Natural killer cell (primary cell): ENCODE measurements around the gene PGAP2. TPM values are rescaled to one million over a fixed set of nuclear protein-coding genes. Genes with fewer than 3 reads are reported as not detected.
A peak's percentile ranks its signal among the peaks of the same experiment; 100 is the strongest.

ENCODE experiments used
- ATAC-seq, 3 donors: fragments of 150-1000 bp in 2 of 3; fragments of 200-7000 bp in 1 of 3; cut with Tn5 transposase; 1 replicate in 1 of 3; 2 replicates in 2 of 3; pipeline ENCODE4 v1.10.0; 2021; ENCODE audit warnings: mild to moderate bottlenecking in 2 of 3, moderate library complexity in 2 of 3
- DNase-seq, 2 donors: peaks; one replicate each; pipeline versions ENCODE4 v3.0.0 to v3.0.0-alpha.2; 2013 to 2021; ENCODE audit warnings: mixed read lengths in 1 of 2
- H3K27ac ChIP-seq: one replicate; pipeline ENCODE4 v1.5.1; 2013; ENCODE audit warnings: mild to moderate bottlenecking, low read length
- H3K27me3 ChIP-seq: one replicate; pipeline ENCODE4 v1.6.1; 2013; ENCODE audit warnings: low read length; ENCODE audit not compliant: control insufficient read depth, insufficient read depth
- H3K36me3 ChIP-seq: one replicate; pipeline ENCODE4 v1.6.1; 2013; ENCODE audit warnings: low read length; ENCODE audit not compliant: control insufficient read depth, insufficient read depth
- H3K4me1 ChIP-seq: one replicate; pipeline ENCODE4 v1.6.1; 2013; ENCODE audit warnings: low read length; ENCODE audit not compliant: control insufficient read depth, insufficient read depth
- H3K4me3 ChIP-seq: one replicate; pipeline ENCODE4 v1.5.1; 2013; ENCODE audit warnings: low read length
- H3K9me3 ChIP-seq: one replicate; pipeline ENCODE4 v1.6.1; 2013; ENCODE audit warnings: low read length; ENCODE audit not compliant: control insufficient read depth, insufficient read depth
- H3K27ac Mint-ChIP-seq, 2 donors: one replicate each; pipeline ENCODE4 v1.8.0; 2022; ENCODE audit warnings: mild to moderate bottlenecking in 2 of 2, mixed read lengths in 2 of 2, moderate library complexity in 1 of 2
- H3K27me3 Mint-ChIP-seq, 2 donors: one replicate each; pipeline ENCODE4 v1.8.0; 2022; ENCODE audit warnings: low read depth in 2 of 2, mixed read lengths in 2 of 2
- H3K36me3 Mint-ChIP-seq: one replicate; pipeline ENCODE4 v1.8.0; 2022; ENCODE audit warnings: mixed read lengths
- H3K4me1 Mint-ChIP-seq, 2 donors: one replicate each; pipeline ENCODE4 v1.8.0; 2022; ENCODE audit warnings: mixed read lengths in 2 of 2
- H3K4me3 Mint-ChIP-seq: one replicate; pipeline ENCODE4 v1.8.0; 2022; ENCODE audit warnings: mild to moderate bottlenecking, moderate library complexity, mixed read lengths
- H3K9me3 Mint-ChIP-seq, 2 donors: one replicate each; pipeline ENCODE4 v1.8.0; 2022; ENCODE audit warnings: mixed read lengths in 2 of 2
- WGBS: methylation state at CpG from one replicate; pipeline ENCODE4 v1.1.7; 2013; ENCODE audit warnings: missing lambda C conversion rate; ENCODE audit not compliant: insufficient coverage; 5-methylcytosine and 5-hydroxymethylcytosine counted together
- intact Hi-C: fragments of 100-400 bp; cut with micrococcal nuclease; formaldehyde crosslinking; loops from one replicate; pipeline ENCODE4 v1.14.2; 2022
- total RNA-seq, 4 donors: library from RNA; stranded (reverse); fragments of 120-200 nt in 1 of 4; gene quantifications; one replicate each; pipeline versions ENCODE4 v1.2.3 to v1.2.4, GENCODE V29; 2013 to 2022
- TF ChIP-seq, protein P1 (sequence below): fragments of 200-600 bp; IDR thresholded peaks from one replicate; pipeline ENCODE4 v1.8.0; 2022; ENCODE audit warnings: antibody characterized with exemption

PGAP2 gene
- total RNA-seq, 3 donors from 2014 or later (not counting 1 experiment from before 2014, with no cell fraction given): 9.5 to 17.5 (median 9.8) TPM

DNA sequence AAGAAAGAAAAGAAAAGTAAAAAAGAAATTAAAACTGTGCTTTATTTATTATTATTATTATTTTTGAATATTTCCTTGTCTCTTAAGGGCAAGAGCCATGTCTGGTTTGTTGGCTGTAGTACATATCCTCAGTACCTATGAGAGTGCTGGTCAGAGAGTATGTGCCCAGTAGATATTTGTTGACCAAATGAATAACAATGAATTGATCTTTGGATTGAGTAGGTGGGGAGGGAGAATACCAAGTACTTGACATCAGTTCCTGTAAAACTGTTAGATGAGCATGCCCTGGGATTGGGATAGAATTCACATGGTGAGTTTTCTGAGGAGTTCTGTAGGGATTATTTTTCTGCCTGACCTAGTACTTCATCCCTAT lies 58.5 kb downstream of the PGAP2 start:
- H3K4me3 Mint-ChIP-seq: peak overlapping the region; percentile 41
- TF ChIP-seq, protein P1, sequence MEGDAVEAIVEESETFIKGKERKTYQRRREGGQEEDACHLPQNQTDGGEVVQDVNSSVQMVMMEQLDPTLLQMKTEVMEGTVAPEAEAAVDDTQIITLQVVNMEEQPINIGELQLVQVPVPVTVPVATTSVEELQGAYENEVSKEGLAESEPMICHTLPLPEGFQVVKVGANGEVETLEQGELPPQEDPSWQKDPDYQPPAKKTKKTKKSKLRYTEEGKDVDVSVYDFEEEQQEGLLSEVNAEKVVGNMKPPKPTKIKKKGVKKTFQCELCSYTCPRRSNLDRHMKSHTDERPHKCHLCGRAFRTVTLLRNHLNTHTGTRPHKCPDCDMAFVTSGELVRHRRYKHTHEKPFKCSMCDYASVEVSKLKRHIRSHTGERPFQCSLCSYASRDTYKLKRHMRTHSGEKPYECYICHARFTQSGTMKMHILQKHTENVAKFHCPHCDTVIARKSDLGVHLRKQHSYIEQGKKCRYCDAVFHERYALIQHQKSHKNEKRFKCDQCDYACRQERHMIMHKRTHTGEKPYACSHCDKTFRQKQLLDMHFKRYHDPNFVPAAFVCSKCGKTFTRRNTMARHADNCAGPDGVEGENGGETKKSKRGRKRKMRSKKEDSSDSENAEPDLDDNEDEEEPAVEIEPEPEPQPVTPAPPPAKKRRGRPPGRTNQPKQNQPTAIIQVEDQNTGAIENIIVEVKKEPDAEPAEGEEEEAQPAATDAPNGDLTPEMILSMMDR: no peak
- peak overlapping the region; percentile 83 to 88 for H3K27ac Mint-ChIP-seq
- Histone ChIP-seq H3K27ac (peak overlapping the region; percentile 70), H3K36me3 (no peaks in the 10 kb centered on the region), H3K4me1 (peaks cover 51% of the 10 kb centered on the region), H3K4me3 (no peak overlapping the region), H3K27me3 (no peaks in the 10 kb centered on the region), H3K9me3 (no peaks in the 10 kb centered on the region)
- no peaks in the 10 kb centered on the region for H3K36me3 Mint-ChIP-seq
- no peak for DNase-seq
- intact Hi-C loops: loop anchor here (1.0 to 5.0 kb wide), 2 partner anchors 12 to 55 kb away; partner anchors contain the start of gene STIM1
- no peaks in the 10 kb centered on the region for H3K27me3 Mint-ChIP-seq
- H3K4me1 Mint-ChIP-seq: peaks cover 81 to 85% of the 10 kb centered on the region in 2 donors
- H3K9me3 Mint-ChIP-seq: no peaks in the 10 kb centered on the region
- ATAC-seq: no peak

DNA sequence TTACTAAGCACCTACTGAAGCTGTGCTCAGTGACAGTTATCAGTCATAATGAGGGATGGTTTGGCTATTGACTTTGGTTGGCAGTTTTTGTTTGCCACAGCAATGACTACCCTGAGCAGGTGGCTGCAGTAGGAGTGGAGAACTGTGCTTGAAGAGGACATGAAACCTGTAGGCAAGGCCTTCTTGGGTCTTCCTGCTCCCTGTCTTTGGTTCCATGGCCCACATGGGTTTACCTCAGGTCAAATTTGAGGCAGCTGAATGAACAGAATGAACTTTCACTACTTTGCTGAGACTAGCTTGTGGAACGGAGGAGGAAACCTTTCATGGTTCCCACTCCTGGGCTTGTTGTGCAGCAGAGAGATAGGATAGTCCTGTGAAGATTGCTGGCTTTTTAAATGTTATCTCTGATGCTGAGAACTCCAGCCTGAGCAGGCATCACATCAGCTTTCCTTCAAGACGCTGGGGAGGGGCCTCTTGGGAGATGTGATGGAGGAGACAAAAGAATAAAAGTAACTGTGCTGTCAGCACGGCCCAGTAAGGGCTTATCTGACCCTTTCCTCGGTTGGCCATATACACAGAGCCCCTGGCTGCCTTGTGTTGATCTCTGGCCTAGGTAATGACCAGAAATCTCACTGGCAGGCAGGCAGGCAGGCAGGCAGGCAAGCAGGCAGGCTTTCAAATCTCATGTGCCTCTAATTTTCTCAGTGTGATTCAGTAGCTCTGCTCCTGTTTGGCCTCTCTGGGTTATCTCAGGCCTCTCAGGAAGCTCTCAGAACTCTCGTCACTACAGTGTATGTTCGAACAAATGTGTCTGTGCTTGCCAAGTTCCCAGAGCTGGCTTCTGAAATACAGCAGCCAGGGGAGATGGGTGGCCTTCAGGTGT lies 59.1 kb downstream of the PGAP2 start:
- peak in 1 of 2 donors; percentile 34 for DNase-seq
- H3K4me1 ChIP-seq: peaks cover 55% of the 10 kb centered on the region
- Mint-ChIP-seq H3K27me3 (no peaks in the 10 kb centered on the region), H3K36me3 (no peaks in the 10 kb centered on the region), H3K4me3 (peak overlapping the region; percentile 41), H3K27ac (peak overlapping the region; percentile 83 to 88), H3K9me3 (no peaks in the 10 kb centered on the region), H3K4me1 (peaks cover 79 to 82% of the 10 kb centered on the region in 2 donors)
- H3K27me3 ChIP-seq: no peaks in the 10 kb centered on the region
- peak overlapping the region; percentile 70 for H3K27ac ChIP-seq
- no peaks in the 10 kb centered on the region for H3K9me3 ChIP-seq
- TF ChIP-seq, protein P1: no peak
- no peak overlapping the region for H3K4me3 ChIP-seq
- no peak for ATAC-seq
- intact Hi-C loops: loop anchor here (5.0 kb wide), 1 partner anchor 55 kb away; no protein-coding TSS in a partner anchor
- no peaks in the 10 kb centered on the region for H3K36me3 ChIP-seq
- 52% methylated on average over 6 of the region's 6 CpGs for WGBS

DNA sequence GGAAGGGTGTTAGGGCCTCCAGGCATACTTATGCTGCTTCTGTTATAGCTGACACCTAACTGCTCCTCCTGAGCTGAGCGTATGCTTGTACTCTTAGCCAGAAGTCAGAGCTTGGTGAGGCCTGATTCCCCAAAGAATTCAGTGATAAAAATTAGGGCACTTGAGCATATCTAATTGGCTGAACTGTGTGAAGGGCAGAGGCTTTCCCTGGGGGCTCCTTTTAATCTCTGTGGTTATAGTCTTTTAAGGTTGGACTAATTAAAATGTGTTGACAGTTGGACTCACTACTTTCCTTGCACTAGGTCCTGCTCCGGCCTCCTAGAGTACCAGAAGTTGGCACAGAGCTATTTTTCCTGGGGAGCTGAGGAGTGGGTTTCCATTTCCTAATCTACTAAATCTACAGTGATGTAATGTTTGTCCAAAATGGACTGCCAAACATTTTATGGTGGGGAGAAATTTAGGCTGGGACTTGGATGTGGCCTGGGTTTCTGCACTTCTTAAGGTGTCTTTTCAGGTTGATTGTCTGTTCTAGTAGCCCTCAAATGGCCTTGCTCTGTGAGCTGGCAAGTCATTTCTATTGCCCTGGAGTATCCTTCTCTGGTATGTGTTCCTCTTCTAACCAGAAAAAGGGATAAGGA lies 65.5 kb downstream of the PGAP2 start:
- Mint-ChIP-seq H3K4me3 (no peak overlapping the region), H3K27me3 (no peaks in the 10 kb centered on the region), H3K4me1 (peaks cover 71 to 80% of the 10 kb centered on the region in 2 donors), H3K9me3 (no peaks in the 10 kb centered on the region), H3K27ac (peak overlapping the region; percentile 39 to 59), H3K36me3 (no peaks in the 10 kb centered on the region)
- Histone ChIP-seq H3K9me3 (no peaks in the 10 kb centered on the region), H3K36me3 (no peaks in the 10 kb centered on the region), H3K27ac (no peak overlapping the region), H3K4me3 (no peak overlapping the region), H3K27me3 (no peaks in the 10 kb centered on the region), H3K4me1 (peaks cover 31% of the 10 kb centered on the region)
- TF ChIP-seq, protein P1: no peak
- no peak for DNase-seq
- WGBS: 75% methylated on average over 1 of the region's 2 CpGs
- intact Hi-C loops: no loop called here
- no peak for ATAC-seq

Other genes with a start within 250 kb of the PGAP2 start
- gene ART5, start 166.6 kb upstream of the PGAP2 start, total RNA-seq: not detected
- gene ART1, start 163.4 kb upstream of the PGAP2 start, total RNA-seq: not detected
- under 1 TPM; 0.36 to 0.60 (median 0.45) TPM for gene CHRNA10, start 137.2 kb upstream of the PGAP2 start, total RNA-seq
- gene NUP98, start 11.0 kb upstream of the PGAP2 start, total RNA-seq: 100 to 1,000 TPM in 1 of 3 donors, 10 to 100 TPM in 2; 88.5 to 103 (median 92.8) TPM
- 100 to 1,000 TPM; 114 to 145 (median 137) TPM for gene RHOG, start 32.4 kb downstream of the PGAP2 start, total RNA-seq
- 100 to 1,000 TPM; 171 to 187 (median 175) TPM for gene STIM1, start 47.1 kb downstream of the PGAP2 start, total RNA-seq